Skeletal muscle tissue (tissue), 4 donors: Measurements from ENCODE around the gene RELB. TPM values are rescaled to one million over a fixed set of nuclear protein-coding genes. Genes with fewer than 3 reads are reported as not detected.

Experiments
- H3K27ac ChIP-seq: one replicate; pipeline ENCODE4 v1.7.0; 2013; ENCODE audit warnings: mild to moderate bottlenecking, low read depth, low read length, inconsistent platforms
- H3K27me3 ChIP-seq, 3 donors: one replicate each; pipeline ENCODE4 v1.7.0; 2013; ENCODE audit warnings: low read length in 3 of 3; ENCODE audit not compliant: control insufficient read depth in 3 of 3, insufficient read depth in 3 of 3
- H3K36me3 ChIP-seq, 3 donors: one replicate each; pipeline ENCODE4 v1.7.0; 2013; ENCODE audit warnings: low read length in 3 of 3; ENCODE audit not compliant: control insufficient read depth in 3 of 3, insufficient read depth in 3 of 3
- H3K4me1 ChIP-seq, 3 donors: one replicate each; pipeline ENCODE4 v1.7.0; 2013; ENCODE audit warnings: low read length in 3 of 3, mild to moderate bottlenecking in 3 of 3; ENCODE audit not compliant: control insufficient read depth in 3 of 3, insufficient read depth in 3 of 3
- H3K4me3 ChIP-seq, 3 donors: one replicate each; pipeline ENCODE4 v1.7.0; 2013; ENCODE audit warnings: low read length in 3 of 3
- H3K9ac ChIP-seq, 3 donors: one replicate each; pipeline ENCODE4 v1.7.0; 2013; ENCODE audit warnings: low read length in 3 of 3, mild to moderate bottlenecking in 3 of 3, moderate library complexity in 2 of 3, low read depth in 1 of 3
- H3K9me3 ChIP-seq, 3 donors: one replicate each; pipeline ENCODE4 v1.7.0; 2013; ENCODE audit warnings: low read length in 3 of 3; ENCODE audit not compliant: control insufficient read depth in 3 of 3
- total RNA-seq: library from RNA; depleted of rRNA; stranded (reverse); fragments of >200 nt; gene quantifications from one replicate; pipeline ENCODE4 v1.2.3, GENCODE V29; 2014
- donor health status: Osteomylitis.

Gene RELB
- total RNA-seq, 1 donor from 2014 or later, result 7.8 TPM

DNA sequence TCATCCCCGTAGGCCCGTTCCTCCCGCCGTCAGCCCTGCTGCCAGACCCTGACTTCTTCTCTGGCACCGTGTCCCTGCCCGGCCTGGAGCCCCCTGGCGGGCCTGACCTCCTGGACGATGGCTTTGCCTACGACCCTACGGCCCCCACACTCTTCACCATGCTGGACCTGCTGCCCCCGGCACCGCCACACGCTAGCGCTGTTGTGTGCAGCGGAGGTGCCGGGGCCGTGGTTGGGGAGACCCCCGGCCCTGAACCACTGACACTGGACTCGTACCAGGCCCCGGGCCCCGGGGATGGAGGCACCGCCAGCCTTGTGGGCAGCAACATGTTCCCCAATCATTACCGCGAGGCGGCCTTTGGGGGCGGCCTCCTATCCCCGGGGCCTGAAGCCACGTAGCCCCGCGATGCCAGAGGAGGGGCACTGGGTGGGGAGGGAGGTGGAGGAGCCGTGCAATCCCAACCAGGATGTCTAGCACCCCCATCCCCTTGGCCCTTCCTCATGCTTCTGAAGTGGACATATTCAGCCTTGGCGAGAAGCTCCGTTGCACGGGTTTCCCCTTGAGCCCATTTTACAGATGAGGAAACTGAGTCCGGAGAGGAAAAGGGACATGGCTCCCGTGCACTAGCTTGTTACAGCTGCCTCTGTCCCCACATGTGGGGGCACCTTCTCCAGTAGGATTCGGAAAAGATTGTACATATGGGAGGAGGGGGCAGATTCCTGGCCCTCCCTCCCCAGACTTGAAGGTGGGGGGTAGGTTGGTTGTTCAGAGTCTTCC lies 36.3 kb downstream of the RELB start:
- Histone ChIP-seq H3K9me3 (no peaks in the 10 kb centered on the region), H3K27me3 (no peaks in the 10 kb centered on the region), H3K4me3 (no peak overlapping the region), H3K4me1 (peaks cover 23 to 27% (median 23%) of the 10 kb centered on the region in 3 donors), H3K36me3 (peaks cover 30 to 39% (median 32%) of the 10 kb centered on the region in 3 donors), H3K27ac (no peak overlapping the region), H3K9ac (no peak overlapping the region)

DNA sequence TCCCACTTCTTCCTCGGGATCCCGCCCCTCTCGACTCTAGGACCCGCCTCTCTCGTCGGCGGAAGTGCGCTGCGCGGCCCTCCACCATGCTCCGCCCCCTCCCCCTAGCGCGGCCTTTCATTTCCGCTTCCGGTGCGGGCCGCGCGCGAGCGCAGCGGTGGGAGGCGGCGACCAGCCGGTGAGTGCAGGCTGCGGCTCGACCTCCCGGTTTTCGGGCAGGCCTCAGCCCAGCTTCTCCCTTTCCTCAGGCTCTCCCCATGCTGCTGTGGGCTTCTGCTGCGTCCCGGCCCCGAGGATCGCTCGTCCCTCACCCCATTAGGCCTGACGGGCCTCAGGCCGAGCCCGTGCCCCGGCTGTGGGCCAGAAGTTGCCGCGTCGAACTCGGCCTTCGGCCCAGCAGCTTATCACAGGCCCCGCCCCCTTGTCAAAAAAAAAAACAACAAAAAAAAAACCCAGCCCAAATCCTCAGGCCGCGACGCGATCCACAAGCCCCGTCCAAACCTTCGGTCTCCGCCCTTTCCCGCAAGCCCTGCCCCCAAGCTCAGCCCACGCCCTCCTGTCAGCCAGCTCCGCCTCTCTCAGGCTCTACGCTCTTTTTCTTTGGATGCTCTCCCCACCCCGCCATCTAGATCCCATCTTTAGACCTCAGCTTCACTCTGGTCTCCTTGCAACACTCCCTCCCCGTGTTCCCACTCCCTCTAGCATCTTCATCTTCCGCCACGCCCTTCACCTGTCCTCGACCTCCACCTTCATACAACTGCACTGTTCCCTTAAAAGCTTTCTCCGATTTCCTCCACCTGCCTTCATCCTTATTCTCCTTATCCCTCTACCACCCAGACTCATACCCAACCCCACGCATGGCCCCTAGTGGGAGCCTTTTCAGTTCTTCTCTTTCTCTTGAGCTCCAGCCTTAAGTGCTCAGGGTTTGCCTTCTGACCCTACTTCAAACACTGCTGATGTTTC lies 37.9 kb downstream of the RELB start, which contains the start of gene CLASRP:
TSS of gene CLASRP (plus strand) at position 115 of the 963 bp plus-strand sequence. CDS start 1,168 bp downstream, outside the sequence.
- Histone ChIP-seq H3K9ac (peak within 1 kb of the TSS; percentile 96 to 98 (median 96)), H3K4me3 (peak within 1 kb of the TSS; percentile 94 to 97 (median 96)), H3K9me3 (no peaks in the 10 kb centered on the region), H3K4me1 (peaks cover 23 to 27% (median 23%) of the 10 kb centered on the region in 3 donors), H3K27me3 (no peaks in the 10 kb centered on the region), H3K36me3 (peaks cover 33 to 45% (median 36%) of the 10 kb centered on the region in 3 donors), H3K27ac (peak within 1 kb of the TSS; percentile 96)

DNA sequence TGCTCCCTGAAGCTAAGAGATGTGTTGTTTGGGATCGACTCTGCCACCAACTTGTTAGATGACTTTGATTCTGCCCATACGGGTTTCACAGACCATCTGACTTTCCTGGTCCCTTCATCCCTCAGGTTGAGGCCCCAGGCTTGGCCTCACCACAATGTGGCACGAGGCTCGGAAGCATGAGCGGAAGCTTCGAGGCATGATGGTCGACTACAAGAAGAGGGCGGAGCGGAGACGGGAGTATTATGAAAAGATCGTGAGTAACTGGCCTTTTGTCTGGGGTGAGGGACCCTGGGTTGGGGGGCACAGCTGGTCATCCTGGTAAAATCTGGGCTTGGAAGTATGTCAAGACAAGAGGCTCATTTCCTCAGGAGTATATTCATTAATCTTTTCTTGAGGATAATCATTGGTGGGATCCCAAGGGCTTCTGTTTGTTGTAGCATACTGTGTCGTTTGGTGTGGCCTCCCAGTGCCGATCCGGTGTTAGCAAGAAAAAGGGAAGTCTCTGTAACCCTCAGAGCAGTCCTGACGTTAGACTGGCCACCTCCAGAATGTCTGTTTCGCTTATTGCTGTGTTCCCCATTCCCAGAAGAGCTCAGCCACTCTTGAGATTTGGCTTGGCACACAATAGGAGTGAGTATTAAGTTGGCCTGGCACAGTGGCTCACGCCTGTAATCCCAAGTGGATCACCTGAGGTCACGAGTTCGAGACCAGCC lies 39.0 kb downstream of the RELB start:
- Histone ChIP-seq H3K4me1 (peaks cover 23 to 27% (median 23%) of the 10 kb centered on the region in 3 donors), H3K4me3 (peak overlapping the region; percentile 94 to 97 (median 96)), H3K36me3 (peaks cover 38 to 51% (median 44%) of the 10 kb centered on the region in 3 donors), H3K9me3 (no peaks in the 10 kb centered on the region), H3K27ac (no peak overlapping the region), H3K9ac (peak overlapping the region; percentile 96 to 98 (median 96)), H3K27me3 (no peaks in the 10 kb centered on the region)

DNA sequence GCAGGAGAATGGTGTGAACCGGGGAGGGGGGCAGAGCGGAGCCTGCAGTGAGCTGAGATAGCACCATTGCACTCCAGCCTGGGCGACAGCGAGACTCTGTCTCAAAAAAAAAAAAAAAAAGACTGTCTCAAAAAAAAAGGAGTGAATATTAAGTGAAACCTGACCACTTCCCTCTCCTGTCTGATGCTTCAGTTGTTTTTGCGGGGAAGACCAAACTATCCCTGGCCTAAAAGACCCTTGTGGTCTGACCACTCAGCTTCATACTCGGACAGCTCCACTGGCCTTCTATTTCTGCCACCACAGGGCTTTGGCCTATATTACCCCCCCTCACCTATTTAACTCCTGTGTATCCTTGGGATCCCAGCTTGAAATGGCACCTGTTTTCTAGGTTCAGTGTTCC lies 39.9 kb downstream of the RELB start:
- H3K9me3 ChIP-seq, result no peaks in the 10 kb centered on the region
- H3K4me3 ChIP-seq, result no peak overlapping the region
- peaks cover 23 to 34% (median 28%) of the 10 kb centered on the region in 3 donors for H3K4me1 ChIP-seq
- no peak overlapping the region for H3K27ac ChIP-seq
- no peaks in the 10 kb centered on the region for H3K27me3 ChIP-seq
- peak overlapping the region in 1 of 3 donors; percentile 29 for H3K9ac ChIP-seq
- peaks cover 42 to 53% (median 45%) of the 10 kb centered on the region in 3 donors for H3K36me3 ChIP-seq

DNA sequence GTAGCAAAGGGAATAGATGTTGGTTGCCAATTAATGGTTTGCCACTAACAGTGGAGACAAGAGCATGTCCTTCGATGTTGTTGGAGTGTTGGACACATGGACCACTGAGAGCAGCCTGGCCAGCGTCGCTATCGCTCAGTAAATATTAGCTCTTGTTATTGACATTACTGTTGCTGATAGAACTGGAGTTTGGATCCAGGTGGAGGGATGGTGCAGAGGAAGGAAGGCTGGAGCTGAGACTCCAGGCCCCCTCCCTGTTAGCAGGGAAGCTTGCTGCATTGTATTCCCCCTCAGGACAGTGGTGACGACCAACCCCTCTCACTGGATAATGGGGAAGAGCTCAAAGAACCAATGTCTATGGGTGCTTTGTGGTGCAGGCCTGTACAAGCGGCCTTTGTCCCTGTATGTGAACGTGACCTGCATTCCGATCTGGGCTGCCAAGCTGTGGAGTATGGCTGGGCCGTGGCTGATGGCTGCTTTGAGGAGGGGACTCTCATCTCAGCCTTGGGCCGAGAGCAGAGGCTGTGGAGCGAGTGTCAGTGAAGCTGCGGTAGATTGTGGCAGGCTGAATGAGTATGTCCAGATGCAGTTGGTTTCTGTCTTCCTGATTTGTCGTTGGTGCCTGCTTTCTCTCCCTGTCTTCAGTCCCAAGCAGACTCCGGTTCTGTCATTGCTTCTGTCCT lies 44.5 kb downstream of the RELB start:
- Histone ChIP-seq H3K4me1 (peaks cover 18 to 38% (median 28%) of the 10 kb centered on the region in 3 donors), H3K27me3 (no peaks in the 10 kb centered on the region), H3K27ac (no peak overlapping the region), H3K4me3 (no peak overlapping the region), H3K9me3 (no peaks in the 10 kb centered on the region), H3K36me3 (peaks cover 37 to 43% (median 42%) of the 10 kb centered on the region in 3 donors), H3K9ac (peak overlapping the region in 1 of 3 donors; percentile 40)

DNA sequence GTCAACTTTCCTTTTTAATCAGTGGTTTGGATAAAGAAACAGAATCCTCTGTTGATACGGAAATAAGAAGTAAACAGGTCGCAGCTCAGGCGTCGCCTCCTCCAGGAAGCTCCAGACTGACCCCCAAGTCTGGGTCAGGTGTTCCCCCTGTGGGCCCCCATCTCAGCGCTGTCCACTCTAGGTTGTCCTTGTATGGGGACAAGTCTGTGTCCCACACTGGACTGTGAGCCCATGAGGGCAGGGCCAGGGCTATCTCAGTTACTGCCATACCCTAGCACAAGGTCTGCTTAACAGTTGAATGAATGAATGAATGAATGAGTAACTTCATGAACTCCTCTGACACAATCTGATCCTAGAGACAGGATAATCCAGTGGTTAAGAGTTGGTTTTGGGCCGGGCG lies 45.1 kb downstream of the RELB start:
- no peak overlapping the region for H3K27ac ChIP-seq
- peaks cover 17 to 35% (median 26%) of the 10 kb centered on the region in 3 donors for H3K4me1 ChIP-seq
- H3K4me3 ChIP-seq, result no peak overlapping the region
- no peaks in the 10 kb centered on the region for H3K9me3 ChIP-seq
- no peaks in the 10 kb centered on the region for H3K27me3 ChIP-seq
- peaks cover 33 to 39% (median 39%) of the 10 kb centered on the region in 3 donors for H3K36me3 ChIP-seq
- H3K9ac ChIP-seq, result no peak overlapping the region

DNA sequence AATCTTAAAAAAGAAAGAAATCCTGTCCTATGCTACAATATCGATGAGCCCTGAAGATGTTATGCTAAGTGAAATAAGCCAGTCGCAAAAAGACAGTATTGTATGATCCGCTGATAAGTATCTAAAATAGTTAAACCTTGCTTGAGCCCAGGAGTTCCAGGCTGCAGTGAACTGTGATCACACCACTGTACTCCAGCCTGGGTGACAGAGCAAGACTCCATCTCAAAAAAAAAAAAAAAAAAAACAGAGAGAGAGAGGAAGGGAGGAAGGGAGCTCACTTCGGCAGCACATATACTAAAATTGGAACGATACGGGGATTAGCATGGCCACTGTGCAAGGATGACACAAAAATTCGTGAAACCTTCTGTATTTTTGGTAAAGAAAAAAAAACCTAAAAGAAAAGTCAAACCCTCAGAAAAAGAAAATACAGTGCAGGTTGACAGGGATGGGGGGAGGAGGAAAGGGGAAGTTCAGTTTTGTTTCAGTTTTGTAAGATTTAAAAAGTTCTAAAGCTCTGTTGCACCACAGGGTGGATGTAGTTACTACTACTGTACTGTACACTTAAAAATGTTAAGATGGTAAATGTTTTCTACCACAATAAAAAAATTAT lies 46.0 kb downstream of the RELB start:
- H3K36me3 ChIP-seq, result peaks cover 30 to 38% (median 33%) of the 10 kb centered on the region in 3 donors
- no peak overlapping the region for H3K4me3 ChIP-seq
- no peaks in the 10 kb centered on the region for H3K27me3 ChIP-seq
- H3K27ac ChIP-seq, result no peak overlapping the region
- peaks cover 10 to 28% (median 21%) of the 10 kb centered on the region in 3 donors for H3K4me1 ChIP-seq
- no peak overlapping the region for H3K9ac ChIP-seq
- no peaks in the 10 kb centered on the region for H3K9me3 ChIP-seq

DNA sequence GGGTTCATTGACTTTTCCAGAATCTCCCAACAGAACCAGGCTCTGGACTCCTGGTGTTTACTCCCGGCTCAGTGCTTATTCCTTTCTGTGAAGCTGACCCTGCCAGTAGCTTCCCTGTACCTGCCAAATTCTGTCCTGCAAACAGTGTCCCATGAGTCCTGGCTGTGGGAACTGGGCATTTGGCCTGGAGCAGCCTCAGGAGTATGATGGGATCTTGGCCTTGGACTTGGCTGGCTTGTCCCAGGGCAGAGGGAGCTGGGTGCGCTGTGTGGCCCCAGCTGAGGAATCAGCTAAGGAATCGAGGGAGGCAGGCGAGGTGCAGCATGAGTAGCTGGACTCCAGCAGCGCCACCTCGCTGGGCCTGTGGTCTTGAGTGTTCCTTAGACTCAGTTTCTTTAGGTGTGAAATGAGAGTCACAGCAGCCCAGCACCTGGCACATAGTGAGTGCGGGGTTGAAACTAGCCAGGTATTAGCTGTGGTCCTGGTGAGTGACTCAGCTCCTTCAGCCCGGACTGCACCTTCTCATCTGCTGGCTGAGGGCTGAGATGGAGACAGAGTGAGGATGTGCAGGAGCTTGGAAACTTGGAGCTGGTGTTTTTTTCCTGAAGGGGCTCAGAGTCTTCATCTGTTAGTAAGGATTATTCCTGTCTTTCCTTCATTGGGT lies 47.9 kb downstream of the RELB start:
- H3K27me3 ChIP-seq, result no peaks in the 10 kb centered on the region
- H3K9me3 ChIP-seq, result no peaks in the 10 kb centered on the region
- H3K4me3 ChIP-seq, result peak overlapping the region in 1 of 3 donors; percentile 6
- H3K9ac ChIP-seq, result peak overlapping the region in 2 of 3 donors; percentile 33 to 45
- peaks cover 10 to 28% (median 21%) of the 10 kb centered on the region in 3 donors for H3K4me1 ChIP-seq
- H3K36me3 ChIP-seq, result peaks cover 33 to 43% (median 35%) of the 10 kb centered on the region in 3 donors
- H3K27ac ChIP-seq, result no peak overlapping the region
